Measurements from ENCODE around the gene MRPL52. TPM values are rescaled to one million over a fixed set of nuclear protein-coding genes. Genes with fewer than 3 reads are reported as not detected.

The MRPL52 gene
- total RNA-seq, 1 experiment from 2014 or later: 89.5 TPM

DNA sequence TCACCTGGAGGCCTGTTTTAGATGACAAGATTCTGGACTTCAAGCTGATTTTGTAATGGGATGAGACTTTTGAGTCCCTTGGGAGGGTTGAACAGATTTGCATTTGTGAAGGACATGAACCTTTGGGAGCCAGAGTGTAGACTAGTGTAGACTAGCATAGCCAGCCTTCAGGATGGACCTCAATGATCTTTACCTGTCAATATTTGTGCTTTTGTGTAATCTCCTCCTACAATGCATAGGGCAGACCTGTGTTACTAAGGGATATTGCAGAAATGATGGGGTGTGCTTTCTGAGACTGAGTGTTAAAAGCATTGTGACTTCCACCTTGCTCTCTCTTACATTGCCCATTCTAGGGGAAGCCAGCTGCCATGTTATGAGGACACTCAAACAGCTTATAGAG, 32.0 kb downstream of the MRPL52 start:
- intact Hi-C loops (cut with micrococcal nuclease; ENCODE audit: unreplicated experiment) (no loop called here), in situ Hi-C loops (cut with HindIII; ENCODE audit: low pct_unique_long_range_greater_than_20kb, low sequenced_read_pairs) (no loop called here)
- no peak for ATAC-seq
- no peak overlapping the region for H3K4me3 ChIP-seq (ENCODE audit: low read depth in 2 of 2, low read length in 2 of 2)
- no peaks in the 10 kb centered on the region for H3K4me1 ChIP-seq (ENCODE audit: control insufficient read depth, insufficient read depth, low read length)
- BruUV-seq (replicated peaks): no TSS peak
- ChIA-PET CTCF (no interaction called here), POLR2A (no interaction called here)
- no peaks in the 10 kb centered on the region for H3K9me3 ChIP-seq (ENCODE audit: control insufficient read depth, insufficient read depth, low read depth, low read length)
- DNase-seq (ENCODE audit: low read depth, low spot score): no peak
- H3K27ac ChIP-seq (ENCODE audit: low read length): no peak overlapping the region
- H3K36me3 ChIP-seq (ENCODE audit: control insufficient read depth, insufficient read depth, low read length): no peaks in the 10 kb centered on the region
- no peaks in the 10 kb centered on the region for H3K27me3 ChIP-seq (ENCODE audit: control insufficient read depth, insufficient read depth, low read length)
- TF ChIP-seq SIN3A (IDR thresholded peaks at IDR 0.05; ENCODE audit: borderline replicate concordance, insufficient read depth, low read depth, low read length): no peak
- TF ChIP-seq, protein P1, sequence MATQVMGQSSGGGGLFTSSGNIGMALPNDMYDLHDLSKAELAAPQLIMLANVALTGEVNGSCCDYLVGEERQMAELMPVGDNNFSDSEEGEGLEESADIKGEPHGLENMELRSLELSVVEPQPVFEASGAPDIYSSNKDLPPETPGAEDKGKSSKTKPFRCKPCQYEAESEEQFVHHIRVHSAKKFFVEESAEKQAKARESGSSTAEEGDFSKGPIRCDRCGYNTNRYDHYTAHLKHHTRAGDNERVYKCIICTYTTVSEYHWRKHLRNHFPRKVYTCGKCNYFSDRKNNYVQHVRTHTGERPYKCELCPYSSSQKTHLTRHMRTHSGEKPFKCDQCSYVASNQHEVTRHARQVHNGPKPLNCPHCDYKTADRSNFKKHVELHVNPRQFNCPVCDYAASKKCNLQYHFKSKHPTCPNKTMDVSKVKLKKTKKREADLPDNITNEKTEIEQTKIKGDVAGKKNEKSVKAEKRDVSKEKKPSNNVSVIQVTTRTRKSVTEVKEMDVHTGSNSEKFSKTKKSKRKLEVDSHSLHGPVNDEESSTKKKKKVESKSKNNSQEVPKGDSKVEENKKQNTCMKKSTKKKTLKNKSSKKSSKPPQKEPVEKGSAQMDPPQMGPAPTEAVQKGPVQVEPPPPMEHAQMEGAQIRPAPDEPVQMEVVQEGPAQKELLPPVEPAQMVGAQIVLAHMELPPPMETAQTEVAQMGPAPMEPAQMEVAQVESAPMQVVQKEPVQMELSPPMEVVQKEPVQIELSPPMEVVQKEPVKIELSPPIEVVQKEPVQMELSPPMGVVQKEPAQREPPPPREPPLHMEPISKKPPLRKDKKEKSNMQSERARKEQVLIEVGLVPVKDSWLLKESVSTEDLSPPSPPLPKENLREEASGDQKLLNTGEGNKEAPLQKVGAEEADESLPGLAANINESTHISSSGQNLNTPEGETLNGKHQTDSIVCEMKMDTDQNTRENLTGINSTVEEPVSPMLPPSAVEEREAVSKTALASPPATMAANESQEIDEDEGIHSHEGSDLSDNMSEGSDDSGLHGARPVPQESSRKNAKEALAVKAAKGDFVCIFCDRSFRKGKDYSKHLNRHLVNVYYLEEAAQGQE (IDR thresholded peaks at IDR 0.05; ENCODE audit: insufficient read depth in 1 of 2, low read depth in 2 of 2, low read length in 1 of 2): no peak
- no peak for TF ChIP-seq TCF7L2 (IDR thresholded peaks at IDR 0.05; ENCODE audit: low read depth, low read length)
- TF ChIP-seq, protein P2, sequence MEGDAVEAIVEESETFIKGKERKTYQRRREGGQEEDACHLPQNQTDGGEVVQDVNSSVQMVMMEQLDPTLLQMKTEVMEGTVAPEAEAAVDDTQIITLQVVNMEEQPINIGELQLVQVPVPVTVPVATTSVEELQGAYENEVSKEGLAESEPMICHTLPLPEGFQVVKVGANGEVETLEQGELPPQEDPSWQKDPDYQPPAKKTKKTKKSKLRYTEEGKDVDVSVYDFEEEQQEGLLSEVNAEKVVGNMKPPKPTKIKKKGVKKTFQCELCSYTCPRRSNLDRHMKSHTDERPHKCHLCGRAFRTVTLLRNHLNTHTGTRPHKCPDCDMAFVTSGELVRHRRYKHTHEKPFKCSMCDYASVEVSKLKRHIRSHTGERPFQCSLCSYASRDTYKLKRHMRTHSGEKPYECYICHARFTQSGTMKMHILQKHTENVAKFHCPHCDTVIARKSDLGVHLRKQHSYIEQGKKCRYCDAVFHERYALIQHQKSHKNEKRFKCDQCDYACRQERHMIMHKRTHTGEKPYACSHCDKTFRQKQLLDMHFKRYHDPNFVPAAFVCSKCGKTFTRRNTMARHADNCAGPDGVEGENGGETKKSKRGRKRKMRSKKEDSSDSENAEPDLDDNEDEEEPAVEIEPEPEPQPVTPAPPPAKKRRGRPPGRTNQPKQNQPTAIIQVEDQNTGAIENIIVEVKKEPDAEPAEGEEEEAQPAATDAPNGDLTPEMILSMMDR (IDR thresholded peaks at IDR 0.05): no peak
- no peak for TF ChIP-seq POLR2AphosphoS5 (IDR thresholded peaks at IDR 0.05; ENCODE audit: low read depth, low read length)

DNA sequence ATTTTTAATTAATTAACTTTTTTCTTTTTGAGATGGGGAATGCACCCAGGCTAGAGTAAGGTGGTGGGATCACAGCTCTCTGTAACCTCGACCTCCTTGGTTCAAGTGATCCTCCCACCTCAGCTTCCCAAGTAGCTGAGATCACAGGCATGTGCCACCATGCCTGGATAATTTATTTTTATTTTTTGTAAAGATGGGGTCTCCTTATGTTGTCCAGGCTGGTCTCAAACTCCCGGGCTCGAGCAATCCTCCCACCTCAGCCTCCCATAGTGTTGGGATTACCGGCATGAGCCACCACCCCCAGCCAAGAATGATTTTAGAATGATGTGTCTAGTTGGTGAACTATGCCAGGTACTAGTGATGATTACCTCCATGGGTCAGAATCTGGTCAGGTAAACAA, 35.3 kb downstream of the MRPL52 start:
- no peak for DNase-seq (ENCODE audit: low read depth, low spot score)
- Histone ChIP-seq H3K27ac (ENCODE audit: low read length) (no peak overlapping the region), H3K9me3 (ENCODE audit: control insufficient read depth, insufficient read depth, low read depth, low read length) (no peaks in the 10 kb centered on the region), H3K36me3 (ENCODE audit: control insufficient read depth, insufficient read depth, low read length) (no peaks in the 10 kb centered on the region), H3K4me1 (ENCODE audit: control insufficient read depth, insufficient read depth, low read length) (no peaks in the 10 kb centered on the region), H3K4me3 (ENCODE audit: low read depth in 2 of 2, low read length in 2 of 2) (no peak overlapping the region), H3K27me3 (ENCODE audit: control insufficient read depth, insufficient read depth, low read length) (no peaks in the 10 kb centered on the region)
- BruUV-seq (replicated peaks): no TSS peak
- TF ChIP-seq, protein P2 (IDR thresholded peaks at IDR 0.05): no peak
- no peak for TF ChIP-seq POLR2AphosphoS5 (IDR thresholded peaks at IDR 0.05; ENCODE audit: low read depth, low read length)
- TF ChIP-seq TCF7L2 (IDR thresholded peaks at IDR 0.05; ENCODE audit: low read depth, low read length): no peak
- no peak for TF ChIP-seq SIN3A (IDR thresholded peaks at IDR 0.05; ENCODE audit: borderline replicate concordance, insufficient read depth, low read depth, low read length)
- TF ChIP-seq, protein P1 (IDR thresholded peaks at IDR 0.05; ENCODE audit: insufficient read depth in 1 of 2, low read depth in 2 of 2, low read length in 1 of 2): no peak
- in situ Hi-C loops (cut with HindIII; ENCODE audit: low pct_unique_long_range_greater_than_20kb, low sequenced_read_pairs): no loop called here
- ChIA-PET CTCF (no interaction called here), POLR2A (no interaction called here)
- intact Hi-C loops (cut with micrococcal nuclease; ENCODE audit: unreplicated experiment): no loop called here
- no peak for ATAC-seq
